A549 (cell line): ENCODE results near the gene TCN2. TPM values are rescaled to one million over a fixed set of nuclear protein-coding genes. Genes with fewer than 3 reads are reported as not detected.
"Not testable (repeated sequence)": the region's sequence is repeated elsewhere in the genome, so short reads cannot be mapped to it uniquely, and the experiment has no call there.

Experiments used
- ATAC-seq, 2 experiments: fragments of 200-7000 bp in 1 of 2; fragments of >200 bp in 1 of 2; cut with Nextera tagmentation in 1 of 2; cut with Tn5 transposase in 1 of 2; 3 replicates each; pipeline versions ENCODE4 v1.8.0 to v1.9.1; 2018 to 2020; ENCODE audit warnings: mild to moderate bottlenecking in 1 of 2, moderate library complexity in 1 of 2
- CTCF ChIA-PET: fragments of 300-600 bp; sonication (Branson Sonifier 250); formaldehyde crosslinking; extraction: SDS; loops from one replicate; lab custom pipeline; 2021; ENCODE audit warnings: antibody characterized with exemption, inconsistent platforms; lab: Yijun Ruan, JAX
- POLR2A ChIA-PET: fragments of 350-600 bp; formaldehyde crosslinking; extraction: SDS; loops from one replicate; lab custom pipeline; 2021; ENCODE audit warnings: antibody characterized with exemption, inconsistent platforms; lab: Yijun Ruan, JAX
- DNase-seq, 2 experiments: peaks; one replicate each; pipeline versions ENCODE4 v3.0.0 to v3.0.0-alpha.2; 2011 to 2016; ENCODE audit warnings: low read depth in 1 of 2, low spot score in 1 of 2
- FAIRE-seq: peaks from 2 replicates; lab custom pipeline; 2011; peaks lifted over from hg19 to GRCh38; lab: Jason Lieb, UNC
- H3K27ac ChIP-seq, 2 experiments: fragments of >200 bp; sonication (Bioruptor Twin); formaldehyde crosslinking; 3 replicates each; pipeline ENCODE4 v1.5.1; 2016 to 2017
- H3K4me1 ChIP-seq: fragments of >200 bp; sonication (Bioruptor Twin); formaldehyde crosslinking; 3 replicates; pipeline ENCODE4 v1.6.1; 2016
- H3K4me2 ChIP-seq: fragments of >200 bp; sonication (Bioruptor Twin); formaldehyde crosslinking; 3 replicates; pipeline ENCODE4 v1.6.1; 2016
- H3K4me3 ChIP-seq: fragments of >200 bp; sonication (Bioruptor Twin); formaldehyde crosslinking; 3 replicates; pipeline ENCODE4 v1.5.1; 2016
- H3K9me3 ChIP-seq: fragments of >200 bp; sonication (Bioruptor Twin); formaldehyde crosslinking; 3 replicates; pipeline ENCODE4 v1.6.1; 2016
- BHLHE40 ChIP-seq: IDR thresholded peaks from 2 replicates; pipeline ENCODE4 v1.6.1; 2012; ENCODE audit warnings: low read depth, low read length, inconsistent platforms
- CHD2 ChIP-seq: fragments of 150-350 bp; IDR thresholded peaks from 2 replicates; pipeline ENCODE4 v1.6.1; 2014; ENCODE audit warnings: low read length; ENCODE audit not compliant: partially characterized antibody
- CHD4 ChIP-seq: fragments of 200-600 bp; sonication (generic); IDR thresholded peaks from 2 replicates; pipeline ENCODE4 v1.6.1; 2016; ENCODE audit warnings: antibody characterized with exemption, mild to moderate bottlenecking, borderline replicate concordance
- CTCF ChIP-seq: fragments of >200 bp; sonication (Bioruptor Twin); formaldehyde crosslinking; IDR thresholded peaks from 3 replicates; pipeline ENCODE4 v1.5.1; 2016
- EP300 ChIP-seq, 2 experiments: fragments of >200 bp; sonication (Bioruptor Twin); formaldehyde crosslinking; IDR thresholded peaks; 2 replicates in 1 of 2; 3 replicates in 1 of 2; pipeline ENCODE4 v1.6.1; 2016 to 2017
- FOXS1 ChIP-seq: fragments of 250-450 bp; sonication (Bioruptor Pico); IDR thresholded peaks from 2 replicates; pipeline ENCODE4 v1.5.0; 2020; ENCODE audit warnings: mild to moderate bottlenecking, moderate library complexity
- GATA3 ChIP-seq: IDR thresholded peaks from 2 replicates; pipeline ENCODE4 v1.6.1; 2012; ENCODE audit warnings: borderline replicate concordance
- HEYL ChIP-seq: fragments of 250-450 bp; sonication (Bioruptor Pico); IDR thresholded peaks from 2 replicates; pipeline ENCODE4 v1.8.0; 2021; ENCODE audit warnings: mild to moderate bottlenecking, moderate library complexity
- HOXA7 ChIP-seq: fragments of 250-450 bp; sonication (Bioruptor Pico); IDR thresholded peaks from 2 replicates; pipeline ENCODE4 v1.5.0; 2020; ENCODE audit warnings: mild to moderate bottlenecking, moderate library complexity
- HOXB13 ChIP-seq: fragments of 250-450 bp; sonication (Bioruptor Pico); IDR thresholded peaks from 2 replicates; pipeline ENCODE4 v1.5.0; 2020; ENCODE audit warnings: low read depth, mild to moderate bottlenecking, moderate library complexity
- HOXB5 ChIP-seq: fragments of 250-450 bp; sonication (Bioruptor Pico); IDR thresholded peaks from 2 replicates; pipeline ENCODE4 v1.5.0; 2020; ENCODE audit warnings: mild to moderate bottlenecking, moderate library complexity
- JUNB ChIP-seq: fragments of >200 bp; sonication (Bioruptor Twin); formaldehyde crosslinking; IDR thresholded peaks from 2 replicates; pipeline ENCODE4 v1.6.1; 2016
- KDM1A ChIP-seq: fragments of 200-600 bp; sonication (generic); IDR thresholded peaks from 2 replicates; pipeline ENCODE4 v1.6.1; 2016; ENCODE audit warnings: low read depth, mild to moderate bottlenecking
- NPAS2 ChIP-seq: fragments of 250-450 bp; sonication (Bioruptor Pico); IDR thresholded peaks from 2 replicates; pipeline ENCODE4 v1.8.0; 2022; ENCODE audit warnings: mild to moderate bottlenecking, moderate library complexity, borderline replicate concordance
- POLR2A ChIP-seq: IDR thresholded peaks from 2 replicates; pipeline ENCODE4 v1.6.1; 2012; ENCODE audit warnings: mild to moderate bottlenecking, low read length
- RARB ChIP-seq: fragments of 250-450 bp; sonication (Bioruptor Pico); IDR thresholded peaks from 2 replicates; pipeline ENCODE4 v1.8.0; 2021; ENCODE audit warnings: mild to moderate bottlenecking, moderate library complexity
- RCOR1 ChIP-seq: fragments of 150-350 bp; IDR thresholded peaks from 2 replicates; pipeline ENCODE4 v1.6.1; 2014; ENCODE audit warnings: antibody characterized with exemption, low read length, low read depth
- RFX5 ChIP-seq: fragments of 450-650 bp; IDR thresholded peaks from 2 replicates; pipeline ENCODE4 v1.7.1; 2014; ENCODE audit warnings: antibody characterized with exemption, mild to moderate bottlenecking, moderate library complexity
- SMC3 ChIP-seq: fragments of >200 bp; sonication (Bioruptor Twin); formaldehyde crosslinking; IDR thresholded peaks from 3 replicates; pipeline ENCODE4 v1.6.1; 2018; ENCODE audit warnings: inconsistent platforms
- TP53 ChIP-seq: fragments of 250-450 bp; sonication (Bioruptor Pico); IDR thresholded peaks from 2 replicates; pipeline ENCODE4 v1.5.0; 2021; ENCODE audit warnings: mild to moderate bottlenecking, moderate library complexity
- USF2 ChIP-seq: fragments of 450-650 bp; IDR thresholded peaks from 2 replicates; pipeline ENCODE4 v1.6.1; 2014; ENCODE audit warnings: antibody characterized with exemption
- ZNF302 ChIP-seq: fragments of 250-450 bp; sonication (Bioruptor Pico); IDR thresholded peaks from 2 replicates; pipeline ENCODE4 v1.9.0; 2021; ENCODE audit warnings: inconsistent platforms, mild to moderate bottlenecking, moderate library complexity
- WGBS: methylation state at CpG from one replicate; pipeline ENCODE4 v1.1.6; 2017; ENCODE audit errors: missing lambda C conversion rate; 5-methylcytosine and 5-hydroxymethylcytosine counted together
- polyA plus RNA-seq, 4 experiments: library from polyadenylated mRNA; depleted of rRNA in 3 of 4; stranded (reverse); fragments of >200 nt; fragmentation: RNase III in 1 of 4; extraction: RNeasy Plus Mini Kit Qiagen cat#74134 plus additional on column Dnase treatment in 1 of 4; gene quantifications; 2 replicates in 3 of 4; 3 replicates in 1 of 4; pipeline ENCODE4 v1.2.3, GENCODE V29; 2011 to 2017
- TF ChIP-seq, protein P1 (sequence below): fragments of 250-450 bp; sonication (Bioruptor Pico); IDR thresholded peaks from 2 replicates; pipeline ENCODE4 v1.5.0; 2021; ENCODE audit warnings: mild to moderate bottlenecking, moderate library complexity, borderline replicate concordance
- TF ChIP-seq, protein P2 (sequence below): IDR thresholded peaks from 2 replicates; pipeline ENCODE4 v1.6.1; 2012

Gene TCN2
- polyA plus RNA-seq, 2 of the 4 experiments (the other 2 are of a cell fraction) = 3.9 to 4.3 TPM

- CTCF ChIA-PET = interaction anchor here (1.5 to 2.2 kb wide), 2 partner anchors 128 to 136 kb away, joined by 4 to 9 read pairs; no protein-coding TSS in a partner anchor
These were observed 20.5 kb downstream of the TCN2 start for GRCh38 chr22:30627471-30627870.

GRCh38 chr22:30628491-30628890, 21.5 kb downstream of the TCN2 start:
- whole genome bisulfite sequencing = 100% methylated on average over 2 of the region's 4 CpGs

More at GRCh38 chr22:30627471-30627870, 20.5 kb downstream of the TCN2 start:
- no peak for ATAC-seq
- Histone ChIP-seq H3K27ac (no peak overlapping the region), H3K4me2 (no peak overlapping the region), H3K4me1 (no peaks in the 10 kb centered on the region), H3K4me3 (no peak overlapping the region), H3K9me3 (no peaks in the 10 kb centered on the region)
- TF ChIP-seq FOXS1 (CRISPR knock-in tag) = no peak
- TF ChIP-seq HOXA7 (CRISPR knock-in tag) = no peak
- no peak for TF ChIP-seq CHD4
- TF ChIP-seq, protein P1, sequence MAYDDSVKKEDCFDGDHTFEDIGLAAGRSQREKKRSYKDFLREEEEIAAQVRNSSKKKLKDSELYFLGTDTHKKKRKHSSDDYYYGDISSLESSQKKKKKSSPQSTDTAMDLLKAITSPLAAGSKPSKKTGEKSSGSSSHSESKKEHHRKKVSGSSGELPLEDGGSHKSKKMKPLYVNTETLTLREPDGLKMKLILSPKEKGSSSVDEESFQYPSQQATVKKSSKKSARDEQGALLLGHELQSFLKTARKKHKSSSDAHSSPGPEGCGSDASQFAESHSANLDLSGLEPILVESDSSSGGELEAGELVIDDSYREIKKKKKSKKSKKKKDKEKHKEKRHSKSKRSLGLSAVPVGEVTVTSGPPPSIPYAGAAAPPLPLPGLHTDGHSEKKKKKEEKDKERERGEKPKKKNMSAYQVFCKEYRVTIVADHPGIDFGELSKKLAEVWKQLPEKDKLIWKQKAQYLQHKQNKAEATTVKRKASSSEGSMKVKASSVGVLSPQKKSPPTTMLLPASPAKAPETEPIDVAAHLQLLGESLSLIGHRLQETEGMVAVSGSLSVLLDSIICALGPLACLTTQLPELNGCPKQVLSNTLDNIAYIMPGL (CRISPR knock-in tag) = no peak
- TF ChIP-seq ZNF302 (CRISPR knock-in tag) = no peak
- no peak for TF ChIP-seq RCOR1
- no peak for TF ChIP-seq POLR2A
- TF ChIP-seq EP300 (IDR thresholded peaks at IDR 0.05) = no peak
- no peak for TF ChIP-seq HOXB13
- TF ChIP-seq HOXB5 (CRISPR knock-in tag) = no peak
- TF ChIP-seq RFX5 = no peak
- TF ChIP-seq CHD2 = no peak
- TF ChIP-seq NPAS2 (CRISPR knock-in tag) = no peak
- TF ChIP-seq USF2 = no peak
- TF ChIP-seq KDM1A = no peak
- no peak for TF ChIP-seq SMC3
- no peak for TF ChIP-seq HEYL
- no peak for TF ChIP-seq BHLHE40
- 81% methylated on average over 5 of the region's 5 CpGs for WGBS
- no peak for FAIRE-seq
- POLR2A ChIA-PET = no interaction called here
- DNase-seq = no peak

DNA sequence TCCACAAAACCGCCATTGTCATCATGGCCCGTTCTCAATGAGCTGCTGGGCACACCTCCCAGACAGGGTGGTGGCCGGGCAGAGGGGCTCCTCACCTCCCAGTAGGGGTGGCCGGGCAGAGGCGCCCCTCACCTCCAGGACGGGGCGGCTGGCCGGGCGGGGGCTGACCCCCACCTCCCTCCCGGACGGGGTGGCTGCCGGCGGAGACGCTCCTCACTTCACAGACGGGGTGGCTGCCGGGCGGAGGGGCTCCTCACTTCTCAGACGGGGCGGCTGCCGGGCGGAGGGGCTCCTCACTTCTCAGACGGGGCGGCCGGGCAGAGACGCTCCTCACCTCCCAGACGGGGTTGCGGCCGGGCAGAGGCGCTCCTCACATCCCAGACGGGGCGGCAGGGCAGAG, 24.5 kb downstream of the TCN2 start:
- ATAC-seq, H3K4me2 ChIP-seq, FAIRE-seq, DNase-seq, POLR2A ChIA-PET, H3K4me3 ChIP-seq, CTCF ChIA-PET, H3K9me3 ChIP-seq, H3K27ac ChIP-seq: not testable (repeated sequence)
- no CpG with 5 or more reads among the region's 31 CpGs for WGBS
- H3K4me1 ChIP-seq = peaks cover 11% of the 10 kb centered on the region

More at GRCh38 chr22:30628491-30628890, 21.5 kb downstream of the TCN2 start:
- DNase-seq (no peak), FAIRE-seq (no peak), ATAC-seq (no peak)
- Histone ChIP-seq H3K4me2 (no peak overlapping the region), H3K27ac (no peak overlapping the region), H3K4me1 (no peaks in the 10 kb centered on the region), H3K9me3 (no peaks in the 10 kb centered on the region), H3K4me3 (no peak overlapping the region)
- ChIA-PET CTCF (interaction anchor here (0.8 to 2.2 kb wide), 3 partner anchors 73 to 135 kb away, joined by 4 to 9 read pairs (median 4); no protein-coding TSS in a partner anchor), POLR2A (no interaction called here)
- TF ChIP-seq GATA3 (no peak), JUNB (no peak), CTCF (no peak), BHLHE40 (no peak), EP300 (IDR thresholded peaks at IDR 0.05) (no peak), TP53 (no peak), RARB (no peak)
- TF ChIP-seq, protein P2, sequence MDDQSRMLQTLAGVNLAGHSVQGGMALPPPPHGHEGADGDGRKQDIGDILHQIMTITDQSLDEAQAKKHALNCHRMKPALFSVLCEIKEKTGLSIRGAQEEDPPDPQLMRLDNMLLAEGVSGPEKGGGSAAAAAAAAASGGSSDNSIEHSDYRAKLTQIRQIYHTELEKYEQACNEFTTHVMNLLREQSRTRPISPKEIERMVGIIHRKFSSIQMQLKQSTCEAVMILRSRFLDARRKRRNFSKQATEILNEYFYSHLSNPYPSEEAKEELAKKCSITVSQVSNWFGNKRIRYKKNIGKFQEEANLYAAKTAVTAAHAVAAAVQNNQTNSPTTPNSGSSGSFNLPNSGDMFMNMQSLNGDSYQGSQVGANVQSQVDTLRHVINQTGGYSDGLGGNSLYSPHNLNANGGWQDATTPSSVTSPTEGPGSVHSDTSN = no peak
